GM18858 (cell line): ENCODE measurements around the gene DRICH1.
"Not testable (repeated sequence)": the region's sequence is repeated elsewhere in the genome, so short reads cannot be mapped to it uniquely, and the experiment has no call there.

Source experiments
- ATAC-seq: cut with Tn5 transposase; IDR thresholded peaks from one replicate; pipeline ENCODE4 v1.9.1; 2021; ENCODE audit not compliant: unreplicated experiment

The DRICH1 gene

DNA sequence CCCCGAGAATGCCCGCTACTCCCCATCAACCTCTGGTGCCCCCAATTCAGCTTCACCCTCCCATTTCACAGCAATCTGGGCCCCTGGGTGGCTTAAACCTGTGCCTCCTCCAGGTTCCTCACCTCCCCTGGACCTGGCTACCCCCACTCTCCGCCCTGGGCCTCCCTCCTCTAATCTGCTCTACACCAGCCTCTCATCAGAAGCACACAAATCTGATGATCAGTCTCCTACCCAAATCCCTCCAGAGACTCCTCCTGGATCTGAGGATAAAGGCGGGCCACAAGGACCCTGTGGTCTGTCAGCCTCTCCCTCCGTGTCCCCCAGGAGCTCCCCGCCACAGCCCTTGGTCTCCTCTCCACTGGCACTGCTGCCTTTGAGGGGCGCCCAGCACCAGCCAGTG, 28.9 kb downstream of the DRICH1 start:
- ATAC-seq: no peak

GRCh38 chr22:23598805-23599518, 33.2 kb downstream of the DRICH1 start:
- no peak for ATAC-seq

GRCh38 chr22:23597576-23598268, 34.4 kb downstream of the DRICH1 start:
- not testable (repeated sequence) for ATAC-seq

DNA sequence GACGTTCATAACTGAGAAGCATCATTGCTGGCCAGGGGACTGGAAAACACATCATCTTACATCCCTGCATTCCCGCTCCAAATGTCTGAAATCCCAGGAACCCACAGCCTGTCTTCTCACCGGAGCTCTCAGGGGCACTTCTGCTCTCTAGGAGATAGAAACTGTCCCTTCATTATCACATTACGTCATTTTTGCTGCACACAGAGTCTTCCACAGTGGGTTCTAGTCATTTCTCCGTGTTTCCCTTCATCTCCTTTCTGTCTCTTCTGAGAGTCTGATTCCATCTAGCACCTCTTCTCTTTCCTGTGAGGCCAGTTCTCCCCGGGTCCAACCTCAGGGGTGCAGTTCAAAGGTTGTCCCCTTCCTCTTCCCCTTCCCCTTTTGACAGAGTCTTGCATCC, 36.2 kb downstream of the DRICH1 start:
- ATAC-seq: not testable (repeated sequence)

- no peak for ATAC-seq
Measured at GRCh38 chr22:23591846-23592245, 40.3 kb downstream of the DRICH1 start.

DNA sequence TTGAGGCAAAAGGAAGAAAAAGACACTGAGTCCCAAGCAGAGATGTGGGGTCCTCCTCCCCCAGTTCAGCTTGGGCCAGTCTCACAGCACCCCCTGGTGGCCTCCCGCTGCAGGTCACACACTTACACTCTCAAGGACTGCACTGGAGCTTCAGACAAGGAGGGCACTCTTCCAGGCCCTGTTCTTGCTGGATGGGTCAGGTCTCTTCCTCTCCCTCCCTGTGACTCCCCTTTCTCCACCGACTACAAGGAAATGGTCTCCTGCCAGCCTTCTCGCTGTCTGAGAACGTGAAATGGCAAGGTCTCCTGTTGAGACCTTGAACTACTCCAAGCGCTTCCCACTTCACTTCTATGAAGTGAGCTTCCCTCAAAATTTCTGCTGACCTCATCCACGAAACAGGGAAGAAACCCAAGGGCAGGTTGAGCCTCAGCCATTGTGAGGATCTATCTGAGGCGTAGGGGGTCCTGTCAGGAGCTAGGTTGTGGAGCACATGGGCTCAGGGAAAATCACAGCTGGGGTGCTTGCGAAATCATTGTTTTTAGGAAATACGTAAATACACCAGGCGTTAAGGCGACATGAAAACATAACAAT, 40.8 kb downstream of the DRICH1 start:
- ATAC-seq: no peak

GRCh38 chr22:23583836-23584235, 48.3 kb downstream of the DRICH1 start:
- no peak for ATAC-seq

DNA sequence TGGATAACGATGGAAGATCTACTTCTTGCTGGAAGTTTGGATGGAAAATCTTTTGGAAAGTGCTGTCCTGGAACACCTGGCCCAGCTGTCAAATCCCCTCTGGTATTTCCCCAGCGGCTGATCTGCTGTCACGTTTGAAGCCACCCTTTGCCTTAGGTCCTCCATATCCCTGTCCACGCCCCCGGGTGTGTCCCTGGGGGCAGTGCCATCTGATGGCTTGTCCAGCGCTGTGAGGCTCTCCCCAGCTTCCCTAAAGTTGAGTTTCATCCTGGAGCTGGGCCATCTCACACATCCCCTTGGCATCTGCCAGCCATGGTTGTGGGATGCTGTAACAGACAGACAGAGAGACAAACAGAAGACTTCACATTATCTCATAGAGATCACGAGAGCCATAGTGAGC, 49.0 kb downstream of the DRICH1 start:
- no peak for ATAC-seq

DNA sequence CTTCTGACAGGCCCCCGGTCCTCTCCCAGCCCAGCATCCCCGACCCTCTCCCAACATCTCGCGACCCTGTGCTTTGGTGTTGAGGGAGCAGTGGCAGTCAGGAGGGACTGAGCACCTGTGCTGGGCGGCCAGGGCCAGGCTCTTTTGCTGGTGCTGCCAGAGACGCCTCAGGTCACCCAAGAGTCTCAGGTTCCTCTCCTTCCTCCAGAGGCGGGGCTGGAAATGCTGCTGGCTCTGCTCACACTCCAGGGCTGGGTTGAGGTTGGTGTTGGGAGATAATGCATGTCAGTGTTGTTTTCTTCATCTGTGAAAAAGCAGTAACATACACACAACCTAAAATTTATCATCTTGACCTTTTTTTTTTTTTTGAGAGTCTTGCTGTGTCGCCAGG, 50.9 kb downstream of the DRICH1 start:
- no peak for ATAC-seq

DNA sequence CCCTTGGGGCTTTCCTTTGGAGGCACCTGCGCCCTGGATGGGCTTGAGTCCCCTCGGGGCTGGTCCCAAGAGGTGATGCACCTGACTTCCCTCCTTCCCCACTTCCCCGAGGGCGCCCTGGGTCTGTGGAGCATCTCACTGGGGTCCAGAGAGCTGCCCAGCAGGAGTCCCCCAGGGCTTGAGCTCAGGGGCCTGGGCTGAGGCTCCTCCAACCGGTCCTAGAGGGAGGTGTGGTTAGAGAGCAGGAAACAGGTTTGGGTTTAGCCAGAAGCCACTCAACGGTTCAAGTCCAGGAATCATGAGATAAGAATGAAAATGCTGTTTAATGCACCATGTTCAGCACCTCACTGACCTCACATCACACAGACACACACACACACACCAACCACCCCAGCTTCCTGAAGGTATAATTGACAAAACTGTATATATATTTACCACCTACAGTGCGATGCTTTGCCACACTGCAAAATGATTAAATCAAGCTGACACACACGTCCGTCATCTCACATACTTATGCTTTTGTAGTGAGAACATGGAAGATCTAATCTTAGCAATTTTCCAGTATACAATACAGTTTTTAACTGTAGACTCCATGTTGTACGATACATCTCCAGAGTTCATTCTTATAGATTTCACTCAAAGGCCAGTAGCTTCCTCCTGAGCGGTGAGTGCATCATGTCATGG, 51.4 kb downstream of the DRICH1 start:
- ATAC-seq: no peak

GRCh38 chr22:23579870-23580575, 52.1 kb downstream of the DRICH1 start, which contains the start of gene IGLL1:
IGLL1 (minus strand) TSS chr22:23580290; CDS start chr22:23580190, 100 bp downstream.
- ATAC-seq: no peak

- no peak for ATAC-seq
Measured at GRCh38 chr22:23579280-23579679, 52.8 kb downstream of the DRICH1 start.

- no peak for ATAC-seq
Measured at GRCh38 chr22:23578306-23578705, 53.8 kb downstream of the DRICH1 start.

- ATAC-seq: no peak
Measured at GRCh38 chr22:23576681-23577080, 55.4 kb downstream of the DRICH1 start.

DNA sequence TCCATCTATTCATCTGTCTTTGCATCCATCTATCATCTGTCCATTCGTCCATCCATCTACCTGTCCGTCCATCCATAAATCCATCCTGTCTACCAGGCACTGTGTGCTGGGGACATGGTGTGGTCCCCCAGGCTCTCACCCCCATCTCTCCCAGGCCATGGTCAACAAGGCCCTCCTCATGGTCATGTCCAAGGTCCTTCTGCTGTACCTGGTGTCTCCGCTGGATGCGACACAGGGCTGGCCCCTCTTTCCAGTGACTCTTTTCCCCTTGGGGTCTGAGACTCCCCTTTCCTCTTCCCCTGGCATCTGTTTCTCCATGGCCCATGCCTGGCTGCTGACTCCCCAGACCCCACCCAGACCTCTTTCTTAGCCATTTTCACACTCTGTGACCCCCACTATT, 56.5 kb downstream of the DRICH1 start:
- ATAC-seq: no peak

DNA sequence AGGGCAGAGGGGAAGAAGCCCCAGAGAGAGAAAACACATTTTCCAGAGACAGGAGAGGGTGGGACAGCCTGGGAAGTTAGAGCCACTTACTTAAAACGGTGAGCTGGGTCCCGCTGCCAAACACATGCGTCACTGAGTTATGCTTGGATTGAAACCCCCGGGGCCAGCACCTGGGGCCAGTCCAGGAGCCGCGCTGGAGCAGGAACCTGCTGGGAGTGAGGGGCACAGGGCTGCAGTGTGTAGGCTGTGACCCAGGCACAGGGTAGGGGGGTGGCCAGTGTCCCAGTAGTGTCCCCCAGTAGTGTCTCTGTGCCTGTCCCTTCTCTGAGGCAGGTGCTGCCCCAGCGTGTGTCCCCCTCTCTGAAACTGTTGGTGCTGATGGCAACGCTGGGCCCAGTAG, 57.2 kb downstream of the DRICH1 start:
- ATAC-seq: no peak

DNA sequence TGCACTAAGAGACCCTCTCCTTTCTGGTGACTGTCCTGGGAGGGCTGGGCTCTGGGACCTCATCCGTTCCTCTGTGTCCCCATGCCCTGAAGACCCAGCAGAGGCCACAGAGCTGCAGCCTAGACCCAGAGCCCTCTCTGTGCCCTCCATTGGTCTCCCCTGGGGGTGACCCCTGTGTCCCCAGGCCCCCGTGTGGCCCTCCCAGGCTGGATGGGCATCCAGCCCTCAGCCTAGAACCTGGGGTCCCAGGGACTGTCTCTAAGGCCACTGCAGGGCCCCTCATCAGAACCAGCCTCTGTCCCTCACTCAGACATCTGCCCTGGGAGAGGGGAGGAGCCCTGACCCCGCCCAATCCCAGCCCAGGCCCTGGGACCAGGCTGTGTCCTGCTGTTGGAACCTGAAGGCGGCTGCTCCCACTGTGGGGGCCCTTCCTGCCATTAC, 57.7 kb downstream of the DRICH1 start:
- no peak for ATAC-seq

- not testable (repeated sequence) for ATAC-seq
Measured at GRCh38 chr22:23573701-23574235, 58.4 kb downstream of the DRICH1 start.

DNA sequence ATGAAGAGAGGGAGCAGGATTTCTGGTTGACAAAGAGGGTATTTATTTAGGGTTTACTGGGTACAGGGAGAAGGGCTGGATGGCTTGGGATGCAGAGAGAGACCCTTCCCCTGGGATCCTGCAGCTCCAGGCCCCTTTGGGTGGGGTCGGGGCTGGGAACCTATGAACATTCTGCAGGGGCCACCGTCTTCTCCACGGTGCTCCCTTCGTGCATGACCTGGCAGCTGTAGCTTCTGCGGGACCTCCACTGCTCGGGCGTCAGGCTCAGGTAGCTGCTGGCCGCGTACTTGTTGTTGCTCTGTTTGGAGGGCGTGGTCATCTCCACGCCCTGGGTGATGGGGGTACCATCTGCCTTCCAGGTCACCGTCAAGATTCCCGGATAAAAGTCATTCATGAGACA, 59.0 kb downstream of the DRICH1 start:
- not testable (repeated sequence) for ATAC-seq

GRCh38 chr22:23571486-23571885, 60.6 kb downstream of the DRICH1 start:
- ATAC-seq: no peak

DNA sequence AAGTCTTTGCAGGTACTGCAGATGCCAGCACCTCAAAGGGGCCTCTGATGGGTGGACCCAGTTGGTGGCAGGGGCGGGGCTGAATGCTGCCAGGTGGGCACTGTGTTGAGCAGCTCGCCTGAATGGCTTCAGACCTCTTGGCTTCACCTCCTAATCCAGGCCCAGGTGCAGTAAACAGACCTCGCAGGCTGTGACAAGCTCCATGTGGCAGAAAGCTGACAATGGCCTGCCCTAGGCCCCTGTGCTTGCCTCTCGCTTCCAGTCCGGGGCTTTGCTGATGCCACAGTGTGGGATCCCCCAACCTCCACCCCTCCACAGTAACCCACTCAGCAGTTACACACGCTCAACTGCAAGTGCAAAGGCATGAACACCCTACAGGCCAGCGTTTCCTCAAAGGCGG, 61.4 kb downstream of the DRICH1 start:
- ATAC-seq: no peak
